Astrocyte (in vitro differentiated cells and primary cell): Measurements from ENCODE around the gene CA14. TPM values are rescaled to one million over a fixed set of nuclear protein-coding genes. Genes with fewer than 3 reads are reported as not detected.

Experiments used
- DNase-seq: peaks from one replicate; pipeline ENCODE4 v3.0.0-alpha.2; 2010; ENCODE audit warnings: low read depth
- FAIRE-seq: peaks from 2 replicates; lab custom pipeline; 2011; peaks lifted over from hg19 to GRCh38; lab: Jason Lieb, UNC
- H2AFZ ChIP-seq: 2 replicates; pipeline ENCODE4 v1.6.0; 2012; ENCODE audit warnings: low read depth, low read length, inconsistent platforms
- H3K27ac ChIP-seq: 2 replicates; pipeline ENCODE4 v1.5.1; 2011; ENCODE audit warnings: low read depth, low read length, inconsistent platforms
- H3K27me3 ChIP-seq: 2 replicates; pipeline ENCODE4 v1.6.0; 2011; ENCODE audit warnings: low read length, inconsistent platforms; ENCODE audit not compliant: insufficient read depth
- H3K36me3 ChIP-seq: 2 replicates; pipeline ENCODE4 v1.5.1; 2011; ENCODE audit warnings: low read length, inconsistent platforms; ENCODE audit not compliant: insufficient read depth
- H3K4me1 ChIP-seq: 2 replicates; pipeline ENCODE4 v1.5.1; 2011; ENCODE audit warnings: low read length, inconsistent platforms; ENCODE audit not compliant: insufficient read depth
- H3K4me2 ChIP-seq: 2 replicates; pipeline ENCODE4 v1.6.0; 2012; ENCODE audit warnings: low read length, inconsistent platforms
- H3K4me3 ChIP-seq: 2 replicates; pipeline ENCODE4 v1.5.1; 2011; ENCODE audit warnings: low read depth, mild to moderate bottlenecking, low read length, inconsistent platforms; ENCODE audit not compliant: insufficient read depth
- H3K79me2 ChIP-seq: 2 replicates; pipeline ENCODE4 v1.6.0; 2012; ENCODE audit warnings: mild to moderate bottlenecking, low read length, inconsistent platforms; ENCODE audit not compliant: insufficient read depth
- H3K9ac ChIP-seq: 2 replicates; pipeline ENCODE4 v1.6.0; 2012; ENCODE audit warnings: mild to moderate bottlenecking, low read length, inconsistent platforms
- H3K9me3 ChIP-seq: 2 replicates; pipeline ENCODE4 v1.5.1; 2012; ENCODE audit warnings: low read depth, mild to moderate bottlenecking, low read length, inconsistent platforms; ENCODE audit not compliant: insufficient read depth
- H4K20me1 ChIP-seq: 2 replicates; pipeline ENCODE4 v1.6.0; 2012; ENCODE audit warnings: low read length, inconsistent platforms; ENCODE audit not compliant: insufficient read depth
- H3K27ac Mint-ChIP-seq: one replicate; pipeline ENCODE4 v1.8.0; 2021; ENCODE audit warnings: mild to moderate bottlenecking, mixed read lengths; ENCODE audit not compliant: unreplicated experiment
- H3K27me3 Mint-ChIP-seq: one replicate; pipeline ENCODE4 v1.8.0; 2021; ENCODE audit warnings: low read depth, mixed read lengths; ENCODE audit not compliant: unreplicated experiment
- H3K36me3 Mint-ChIP-seq: one replicate; pipeline ENCODE4 v1.8.0; 2021; ENCODE audit warnings: low read depth, mixed read lengths; ENCODE audit not compliant: unreplicated experiment
- H3K4me1 Mint-ChIP-seq: one replicate; pipeline ENCODE4 v1.8.0; 2021; ENCODE audit warnings: low read depth, mixed read lengths; ENCODE audit not compliant: unreplicated experiment
- H3K4me3 Mint-ChIP-seq: one replicate; pipeline ENCODE4 v1.8.0; 2021; ENCODE audit warnings: mild to moderate bottlenecking, moderate library complexity, mixed read lengths; ENCODE audit not compliant: unreplicated experiment
- H3K9me3 Mint-ChIP-seq: one replicate; pipeline ENCODE4 v1.8.0; 2021; ENCODE audit warnings: mild to moderate bottlenecking, mixed read lengths; ENCODE audit not compliant: unreplicated experiment
- EZH2 ChIP-seq: IDR thresholded peaks from 2 replicates; pipeline ENCODE4 v1.6.1; 2012; ENCODE audit warnings: mild to moderate bottlenecking, low read length, inconsistent platforms; ENCODE audit not compliant: insufficient read depth
- total RNA-seq: library from RNA; stranded (reverse); gene quantifications from 2 replicates; pipeline ENCODE4 v1.2.1, GENCODE V29; 2021
- TF ChIP-seq, protein P1 (sequence below): IDR thresholded peaks from 2 replicates; pipeline ENCODE4 v1.5.1; 2011; ENCODE audit warnings: low read depth, mild to moderate bottlenecking, inconsistent platforms, low read length, moderate library complexity; ENCODE audit not compliant: insufficient read depth

The CA14 gene
- total RNA-seq, 1 donor from 2014 or later, result 1.2 TPM

DNA sequence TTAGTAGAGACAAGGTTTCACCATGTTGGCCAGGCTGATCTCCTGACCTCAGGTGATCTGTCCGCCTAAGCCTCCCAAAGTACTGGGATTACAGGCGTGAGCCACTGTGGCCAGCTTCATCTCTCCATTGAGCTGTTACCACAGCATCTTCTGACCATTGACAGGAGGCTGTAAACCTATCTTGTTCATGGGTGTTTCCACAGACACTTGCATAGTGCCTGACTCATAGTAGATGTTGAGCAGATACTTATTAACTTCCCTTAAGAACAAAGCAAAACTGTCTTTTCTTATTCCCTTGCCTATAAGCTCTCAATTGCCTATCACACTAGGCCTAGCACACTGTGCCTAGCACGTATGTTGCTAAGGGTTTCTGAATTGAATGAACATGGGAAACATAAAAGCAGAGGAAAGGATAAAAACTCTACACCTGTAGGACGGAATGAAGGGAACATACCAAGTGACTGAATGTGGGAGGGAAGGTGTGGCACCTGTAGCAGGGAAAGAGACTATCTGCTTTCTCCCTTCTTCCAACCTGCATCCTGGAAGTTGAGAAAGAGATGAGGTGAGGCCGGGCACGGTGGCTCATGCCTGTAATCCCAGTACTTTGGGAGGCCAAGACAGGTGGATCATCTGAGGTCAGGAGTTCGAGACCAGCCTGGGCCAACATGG, 13.9 kb downstream of the CA14 start:
- no peaks in the 10 kb centered on the region for H3K36me3 ChIP-seq
- TF ChIP-seq EZH2, result no peak
- TF ChIP-seq, protein P1, sequence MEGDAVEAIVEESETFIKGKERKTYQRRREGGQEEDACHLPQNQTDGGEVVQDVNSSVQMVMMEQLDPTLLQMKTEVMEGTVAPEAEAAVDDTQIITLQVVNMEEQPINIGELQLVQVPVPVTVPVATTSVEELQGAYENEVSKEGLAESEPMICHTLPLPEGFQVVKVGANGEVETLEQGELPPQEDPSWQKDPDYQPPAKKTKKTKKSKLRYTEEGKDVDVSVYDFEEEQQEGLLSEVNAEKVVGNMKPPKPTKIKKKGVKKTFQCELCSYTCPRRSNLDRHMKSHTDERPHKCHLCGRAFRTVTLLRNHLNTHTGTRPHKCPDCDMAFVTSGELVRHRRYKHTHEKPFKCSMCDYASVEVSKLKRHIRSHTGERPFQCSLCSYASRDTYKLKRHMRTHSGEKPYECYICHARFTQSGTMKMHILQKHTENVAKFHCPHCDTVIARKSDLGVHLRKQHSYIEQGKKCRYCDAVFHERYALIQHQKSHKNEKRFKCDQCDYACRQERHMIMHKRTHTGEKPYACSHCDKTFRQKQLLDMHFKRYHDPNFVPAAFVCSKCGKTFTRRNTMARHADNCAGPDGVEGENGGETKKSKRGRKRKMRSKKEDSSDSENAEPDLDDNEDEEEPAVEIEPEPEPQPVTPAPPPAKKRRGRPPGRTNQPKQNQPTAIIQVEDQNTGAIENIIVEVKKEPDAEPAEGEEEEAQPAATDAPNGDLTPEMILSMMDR, result no peak
- H3K9ac ChIP-seq, result no peak overlapping the region
- FAIRE-seq, result no peak
- peaks cover 7% of the 10 kb centered on the region for H4K20me1 ChIP-seq
- H3K4me3 ChIP-seq, result no peak overlapping the region
- H3K79me2 ChIP-seq, result peaks cover 28% of the 10 kb centered on the region
- Mint-ChIP-seq H3K4me3 (peak overlapping the region; percentile 17), H3K4me1 (peaks cover 21% of the 10 kb centered on the region), H3K27ac (no peak overlapping the region), H3K36me3 (peaks cover 7% of the 10 kb centered on the region), H3K27me3 (no peaks in the 10 kb centered on the region), H3K9me3 (no peaks in the 10 kb centered on the region)
- H3K9me3 ChIP-seq, result no peaks in the 10 kb centered on the region
- no peaks in the 10 kb centered on the region for H3K27me3 ChIP-seq
- H2AFZ ChIP-seq, result no peak overlapping the region
- H3K27ac ChIP-seq, result no peak overlapping the region
- peaks cover 25% of the 10 kb centered on the region for H3K4me1 ChIP-seq
- no peak overlapping the region for H3K4me2 ChIP-seq
- no peak for DNase-seq

DNA sequence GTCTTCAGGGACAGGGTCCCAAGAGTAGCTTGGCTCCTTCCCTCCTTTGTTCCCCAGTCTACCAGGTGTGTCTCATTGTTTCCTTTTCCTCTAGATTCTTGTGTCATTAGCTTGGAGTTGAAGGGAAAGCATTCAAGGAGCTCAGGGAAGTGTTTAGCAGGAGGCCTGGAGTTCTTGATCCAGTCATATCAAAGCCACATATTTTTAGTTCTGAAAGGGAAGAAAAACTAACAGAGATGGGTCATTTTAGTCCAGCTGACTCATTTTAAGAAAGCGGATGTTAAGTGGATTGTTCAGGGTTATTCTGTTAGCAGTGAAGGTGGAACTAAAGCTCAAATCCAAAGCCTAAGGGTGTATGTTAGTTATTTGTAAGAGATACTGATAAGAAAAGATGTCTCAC, 15.7 kb downstream of the CA14 start:
- Histone ChIP-seq H3K4me3 (peak overlapping the region; percentile 50), H3K9ac (peak overlapping the region; percentile 69), H3K9me3 (no peaks in the 10 kb centered on the region), H4K20me1 (no peaks in the 10 kb centered on the region), H3K4me2 (peak overlapping the region; percentile 82), H3K27ac (peak overlapping the region; percentile 32), H2AFZ (peak overlapping the region; percentile 53), H3K27me3 (no peaks in the 10 kb centered on the region), H3K4me1 (peaks cover 18% of the 10 kb centered on the region), H3K36me3 (no peaks in the 10 kb centered on the region), H3K79me2 (peaks cover 9% of the 10 kb centered on the region)
- Mint-ChIP-seq H3K27ac (no peak overlapping the region), H3K4me1 (peaks cover 9% of the 10 kb centered on the region), H3K27me3 (no peaks in the 10 kb centered on the region), H3K36me3 (peaks cover 4% of the 10 kb centered on the region), H3K9me3 (no peaks in the 10 kb centered on the region), H3K4me3 (peak overlapping the region; percentile 70)
- FAIRE-seq (no peak), DNase-seq (peak; percentile 13)
- TF ChIP-seq EZH2, result no peak
- TF ChIP-seq, protein P1, result no peak

DNA sequence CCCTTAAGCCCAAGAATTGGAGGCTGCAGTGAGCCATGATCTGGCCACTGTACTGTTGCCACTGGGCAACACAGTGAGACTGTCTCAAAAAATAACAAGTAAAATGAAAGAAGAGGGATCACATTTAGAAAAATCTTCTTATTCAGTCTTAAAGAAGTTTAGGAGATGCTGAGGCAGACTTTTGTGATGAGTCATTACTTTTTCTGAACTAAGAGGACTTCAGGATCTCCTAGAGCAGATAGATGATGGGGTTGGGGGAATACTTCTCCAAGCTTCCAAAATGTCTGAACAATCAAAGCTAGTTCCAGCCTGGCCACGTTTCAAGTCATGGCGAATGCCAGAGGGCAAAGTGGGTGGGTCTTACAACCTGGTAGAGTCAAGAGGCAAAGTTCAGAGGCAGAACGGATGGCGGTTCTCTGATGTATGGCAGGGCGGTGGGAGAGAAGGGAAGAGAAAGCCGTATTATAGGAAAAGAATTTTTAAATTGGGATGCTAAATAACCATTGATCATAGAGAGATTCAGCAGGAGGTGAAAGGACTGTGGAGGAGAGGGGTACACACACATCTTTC, 22.6 kb downstream of the CA14 start:
- no peak for TF ChIP-seq EZH2
- TF ChIP-seq, protein P1, result no peak
- H3K4me3 Mint-ChIP-seq, result peak overlapping the region; percentile 72
- no peaks in the 10 kb centered on the region for H3K9me3 ChIP-seq
- H3K4me1 Mint-ChIP-seq, result peaks cover 8% of the 10 kb centered on the region
- H3K79me2 ChIP-seq, result no peaks in the 10 kb centered on the region
- no peaks in the 10 kb centered on the region for H3K27me3 ChIP-seq
- FAIRE-seq (no peak), DNase-seq (no peak)
- peaks cover 19% of the 10 kb centered on the region for H3K4me1 ChIP-seq
- H3K27ac ChIP-seq, result no peak overlapping the region
- H3K4me2 ChIP-seq, result no peak overlapping the region
- H3K36me3 ChIP-seq, result no peaks in the 10 kb centered on the region
- peaks cover 4% of the 10 kb centered on the region for H3K27me3 Mint-ChIP-seq
- H3K4me3 ChIP-seq, result no peak overlapping the region
- peaks cover 2% of the 10 kb centered on the region for H3K9me3 Mint-ChIP-seq
- no peak overlapping the region for H3K27ac Mint-ChIP-seq
- peaks cover 6% of the 10 kb centered on the region for H3K36me3 Mint-ChIP-seq
- no peak overlapping the region for H3K9ac ChIP-seq
- H2AFZ ChIP-seq, result no peak overlapping the region
- H4K20me1 ChIP-seq, result no peaks in the 10 kb centered on the region
